Tibial nerve (tissue), 3 donors: ENCODE results near the gene PUS7.

Experiments used
- POLR2A ChIP-seq, 2 donors: fragments of 450-650 bp; IDR thresholded peaks; one replicate each; pipeline ENCODE4 v1.6.1; 2017; ENCODE audit warnings: antibody characterized with exemption in 2 of 2, mild to moderate bottlenecking in 2 of 2, moderate library complexity in 2 of 2
- TF ChIP-seq, protein P1 (sequence below), 5 experiments: fragments of 200-600 bp in 3 of 5; fragments of 450-650 bp in 2 of 5; sonication (generic) in 3 of 5; IDR thresholded peaks; one replicate each; pipeline ENCODE4 v1.5.1; 2016 to 2019; ENCODE audit warnings: antibody characterized with exemption in 5 of 5, mild to moderate bottlenecking in 3 of 5, moderate library complexity in 2 of 5

DNA sequence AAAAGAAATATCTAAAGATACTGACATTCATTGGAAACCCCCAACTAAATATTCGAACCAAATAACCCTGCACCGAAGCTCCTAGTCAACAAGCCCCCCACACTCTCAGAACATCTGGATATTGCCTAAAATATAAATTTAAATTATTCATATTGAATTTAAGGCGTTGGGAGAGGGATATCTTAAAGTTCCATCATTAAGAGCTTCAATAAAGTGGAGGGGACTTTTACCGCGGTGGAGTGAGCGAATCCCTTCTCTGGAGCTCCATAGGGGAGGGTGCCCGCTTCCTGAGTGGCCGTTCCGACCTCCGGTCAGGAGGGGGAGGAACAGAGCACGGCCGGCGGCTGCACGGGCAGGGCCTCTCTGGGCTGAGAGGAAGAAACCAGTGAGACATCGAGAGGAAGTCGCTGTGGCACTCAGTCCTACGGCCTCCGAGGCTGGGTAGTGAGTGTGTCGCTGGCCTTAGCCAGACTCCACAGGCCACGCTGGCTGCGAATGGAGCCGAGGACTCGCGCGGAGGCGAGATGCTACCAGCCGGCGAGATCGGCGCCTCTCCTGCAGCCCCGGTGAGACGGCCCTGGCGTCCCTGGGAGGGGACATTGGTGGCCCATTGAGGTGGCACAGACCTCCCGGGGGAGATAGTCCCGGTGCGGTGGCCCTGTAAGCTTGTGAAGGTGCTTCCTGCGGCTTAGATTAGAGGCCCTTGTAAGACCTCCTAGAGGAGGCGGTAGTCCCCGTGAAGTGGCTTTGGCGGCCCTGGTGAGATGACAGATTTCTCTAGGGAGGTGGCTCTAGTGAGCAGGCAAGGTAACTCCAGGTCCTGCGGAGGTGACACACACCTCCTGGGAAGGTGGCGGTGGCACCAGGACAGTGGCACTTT, 10.0 kb upstream of the PUS7 start, which contains the start of gene RINT1:
- peak; percentile 13 to 51 for TF ChIP-seq POLR2A (IDR thresholded peaks at IDR 0.05)
- TF ChIP-seq, protein P1, sequence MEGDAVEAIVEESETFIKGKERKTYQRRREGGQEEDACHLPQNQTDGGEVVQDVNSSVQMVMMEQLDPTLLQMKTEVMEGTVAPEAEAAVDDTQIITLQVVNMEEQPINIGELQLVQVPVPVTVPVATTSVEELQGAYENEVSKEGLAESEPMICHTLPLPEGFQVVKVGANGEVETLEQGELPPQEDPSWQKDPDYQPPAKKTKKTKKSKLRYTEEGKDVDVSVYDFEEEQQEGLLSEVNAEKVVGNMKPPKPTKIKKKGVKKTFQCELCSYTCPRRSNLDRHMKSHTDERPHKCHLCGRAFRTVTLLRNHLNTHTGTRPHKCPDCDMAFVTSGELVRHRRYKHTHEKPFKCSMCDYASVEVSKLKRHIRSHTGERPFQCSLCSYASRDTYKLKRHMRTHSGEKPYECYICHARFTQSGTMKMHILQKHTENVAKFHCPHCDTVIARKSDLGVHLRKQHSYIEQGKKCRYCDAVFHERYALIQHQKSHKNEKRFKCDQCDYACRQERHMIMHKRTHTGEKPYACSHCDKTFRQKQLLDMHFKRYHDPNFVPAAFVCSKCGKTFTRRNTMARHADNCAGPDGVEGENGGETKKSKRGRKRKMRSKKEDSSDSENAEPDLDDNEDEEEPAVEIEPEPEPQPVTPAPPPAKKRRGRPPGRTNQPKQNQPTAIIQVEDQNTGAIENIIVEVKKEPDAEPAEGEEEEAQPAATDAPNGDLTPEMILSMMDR (IDR thresholded peaks at IDR 0.05) = peak; percentile 47 to 91 (median 71)
